Esophagus (tissue), 2 donors: ENCODE results near the gene RAP1GAP. TPM values are rescaled to one million over a fixed set of nuclear protein-coding genes. Genes with fewer than 3 reads are reported as not detected.
"Not testable (repeated sequence)": the region's sequence is repeated elsewhere in the genome, so short reads cannot be mapped to it uniquely, and the experiment has no call there.

Experiments used
- H3K27ac ChIP-seq, 2 donors: one replicate each; pipeline ENCODE4 v1.5.1; 2013; ENCODE audit warnings: low read depth in 2 of 2, mild to moderate bottlenecking in 2 of 2, inconsistent platforms in 1 of 2, low read length in 1 of 2, moderate library complexity in 1 of 2
- H3K27me3 ChIP-seq, 2 donors: one replicate each; pipeline ENCODE4 v1.6.1; 2013; ENCODE audit warnings: low read length in 2 of 2, control low read depth in 1 of 2, mild to moderate bottlenecking in 1 of 2; ENCODE audit not compliant: insufficient read depth in 2 of 2, control insufficient read depth in 1 of 2
- H3K36me3 ChIP-seq, 2 donors: one replicate each; pipeline ENCODE4 v1.6.1; 2013; ENCODE audit warnings: low read length in 1 of 2; ENCODE audit not compliant: control insufficient read depth in 2 of 2, insufficient read depth in 2 of 2
- H3K4me1 ChIP-seq, 2 donors: one replicate each; pipeline ENCODE4 v1.6.1; 2013; ENCODE audit warnings: low read length in 1 of 2; ENCODE audit not compliant: control insufficient read depth in 2 of 2, insufficient read depth in 2 of 2
- H3K4me3 ChIP-seq, 2 donors: one replicate each; pipeline ENCODE4 v1.5.1; 2013; ENCODE audit warnings: low read length in 2 of 2, mild to moderate bottlenecking in 2 of 2, low read depth in 1 of 2, moderate library complexity in 1 of 2
- H3K9me3 ChIP-seq, 2 donors: one replicate each; pipeline ENCODE4 v1.6.1; 2013; ENCODE audit warnings: mild to moderate bottlenecking in 2 of 2, low read depth in 1 of 2, low read length in 1 of 2, moderate library complexity in 1 of 2; ENCODE audit not compliant: control insufficient read depth in 2 of 2, insufficient read depth in 1 of 2
- WGBS, 2 donors: extraction: QIAGEN DNeasy Blood & Tissue Kit; methylation state at CpG; one replicate each; pipeline ENCODE4 v1.1.7; 2013; 5-methylcytosine and 5-hydroxymethylcytosine counted together
- polyA plus RNA-seq, 2 donors: library from polyadenylated mRNA; stranded (reverse); fragments of 200-250 nt; gene quantifications; one replicate each; pipeline ENCODE4 v1.2.3, GENCODE V29; 2013
- donor health status: healthy with polysubstance abuse.
- donor health status: Bipolar disorder and iron deficiency.

RAP1GAP gene
- polyA plus RNA-seq, 2 donors: 3.5 to 12.2 TPM

- Histone ChIP-seq H3K27me3 (no peaks in the 10 kb centered on the region), H3K9me3 (peaks cover 0 to 6% of the 10 kb centered on the region in 2 donors), H3K27ac (no peak overlapping the region), H3K36me3 (no peaks in the 10 kb centered on the region), H3K4me1 (peaks cover 2 to 10% of the 10 kb centered on the region in 2 donors), H3K4me3 (no peak overlapping the region)
- 79 to 88% methylated on average over 4 of the region's 4 CpGs for WGBS, 2 donors
Observed at GRCh38 chr1:21570885-21571284, 98.3 kb downstream of the RAP1GAP start.

GRCh38 chr1:21570528-21570875 is 98.7 kb downstream of the RAP1GAP start:
- no peaks in the 10 kb centered on the region for H3K27me3 ChIP-seq
- H3K27ac ChIP-seq: no peak overlapping the region
- no peaks in the 10 kb centered on the region for H3K36me3 ChIP-seq
- H3K4me3 ChIP-seq: no peak overlapping the region
- peaks cover 0 to 4% of the 10 kb centered on the region in 2 donors for H3K9me3 ChIP-seq
- H3K4me1 ChIP-seq: peaks cover 2 to 10% of the 10 kb centered on the region in 2 donors
- WGBS, 2 donors: 78 to 85% methylated on average over 5 of the region's 5 CpGs

- 85 to 88% methylated on average over 10 of the region's 10 CpGs for WGBS, 2 donors
- no peaks in the 10 kb centered on the region for H3K27me3 ChIP-seq
- no peaks in the 10 kb centered on the region for H3K36me3 ChIP-seq
- peaks cover 2 to 10% of the 10 kb centered on the region in 2 donors for H3K4me1 ChIP-seq
- peaks cover 0 to 4% of the 10 kb centered on the region in 2 donors for H3K9me3 ChIP-seq
- H3K4me3 ChIP-seq: no peak overlapping the region
- H3K27ac ChIP-seq: no peak overlapping the region
Observed at GRCh38 chr1:21569820-21570527, 99.2 kb downstream of the RAP1GAP start.

GRCh38 chr1:21568809-21569385 is 100.3 kb downstream of the RAP1GAP start:
- no peak overlapping the region for H3K27ac ChIP-seq
- H3K36me3 ChIP-seq: no peaks in the 10 kb centered on the region

GRCh38 chr1:21568006-21568746 is 101.0 kb downstream of the RAP1GAP start:
- H3K9me3 ChIP-seq: peaks cover 0 to 4% of the 10 kb centered on the region in 2 donors
- no peaks in the 10 kb centered on the region for H3K36me3 ChIP-seq
- WGBS, 2 donors: 78 to 86% methylated on average over 15 of the region's 15 CpGs
- H3K27me3 ChIP-seq: no peaks in the 10 kb centered on the region
- H3K4me3 ChIP-seq: no peak overlapping the region
- H3K27ac ChIP-seq: no peak overlapping the region
- no peaks in the 10 kb centered on the region for H3K4me1 ChIP-seq

More at GRCh38 chr1:21568809-21569385, 100.3 kb downstream of the RAP1GAP start:
- 76 to 80% methylated on average over 10 of the region's 10 CpGs for WGBS, 2 donors
- Histone ChIP-seq H3K27me3 (no peaks in the 10 kb centered on the region), H3K4me3 (no peak overlapping the region), H3K9me3 (peaks cover 0 to 4% of the 10 kb centered on the region in 2 donors), H3K4me1 (peaks cover 0 to 2% of the 10 kb centered on the region in 2 donors)

GRCh38 chr1:21567241-21568005 is 101.7 kb downstream of the RAP1GAP start:
- Histone ChIP-seq H3K9me3 (peaks cover 0 to 2% of the 10 kb centered on the region in 2 donors), H3K4me1 (no peaks in the 10 kb centered on the region), H3K27ac (no peak overlapping the region), H3K4me3 (no peak overlapping the region), H3K36me3 (no peaks in the 10 kb centered on the region), H3K27me3 (no peaks in the 10 kb centered on the region)
- WGBS, 2 donors: 83 to 85% methylated on average over 24 of the region's 24 CpGs

- whole genome bisulfite sequencing, 2 donors: 89 to 90% methylated on average over 15 of the region's 15 CpGs
- H3K9me3 ChIP-seq, H3K36me3 ChIP-seq, H3K4me3 ChIP-seq, H3K27me3 ChIP-seq, H3K4me1 ChIP-seq, H3K27ac ChIP-seq: not testable (repeated sequence)
Observed at GRCh38 chr1:21566361-21566760, 102.8 kb downstream of the RAP1GAP start.

- Histone ChIP-seq H3K4me1 (no peaks in the 10 kb centered on the region), H3K36me3 (no peaks in the 10 kb centered on the region), H3K9me3 (no peaks in the 10 kb centered on the region), H3K27ac (no peak overlapping the region), H3K27me3 (no peaks in the 10 kb centered on the region), H3K4me3 (no peak overlapping the region)
- 54 to 62% methylated on average over 8 of the region's 8 CpGs for WGBS, 2 donors
Observed at GRCh38 chr1:21565285-21565684, 103.9 kb downstream of the RAP1GAP start.

GRCh38 chr1:21564521-21565095 is 104.5 kb downstream of the RAP1GAP start:
- WGBS, 2 donors: 69 to 75% methylated on average over 14 of the region's 14 CpGs
- Histone ChIP-seq H3K36me3 (no peaks in the 10 kb centered on the region), H3K27me3 (no peaks in the 10 kb centered on the region), H3K27ac (no peak overlapping the region), H3K9me3 (no peaks in the 10 kb centered on the region), H3K4me1 (no peaks in the 10 kb centered on the region), H3K4me3 (no peak overlapping the region)
